ENCODE data around the gene WDR45. TPM values are rescaled to one million over a fixed set of nuclear protein-coding genes. Genes with fewer than 3 reads are reported as not detected.

Gene WDR45
- total and polyA plus RNA-seq, 2 donors (not counting 1 experiment from before 2014, with no cell fraction given), result 59.8 to 69.4 TPM

GRCh38 chrX:49059681-49060085 lies 20.0 kb downstream of the WDR45 start:
- H4K20me1 ChIP-seq (ENCODE audit: control insufficient read depth, extremely low read depth, insufficient read depth, low read length), result no peaks in the 10 kb centered on the region
- H3K9ac ChIP-seq (ENCODE audit: insufficient read depth, low read length), result no peak overlapping the region
- no peak overlapping the region for H3K4me2 ChIP-seq (ENCODE audit: extremely low read depth, insufficient read depth, low read length)
- H3K27ac ChIP-seq (ENCODE audit: insufficient read depth, low read length), result no peak overlapping the region
- no peaks in the 10 kb centered on the region for H3K36me3 ChIP-seq (ENCODE audit: control insufficient read depth, insufficient read depth, low read length)
- TF ChIP-seq CTCF (conservative IDR thresholded peaks at IDR 0.05 in 1 of 2, IDR thresholded peaks at IDR 0.05 in 1 of 2; ENCODE audit: low read depth in 1 of 2, low read length in 2 of 2), result no peak
- TF ChIP-seq EZH2 (IDR thresholded peaks at IDR 0.05; ENCODE audit: low read length, missing control alignments), result no peak
- H3K27me3 ChIP-seq (ENCODE audit: control insufficient read depth, insufficient read depth, low read length), result no peaks in the 10 kb centered on the region
- H3K9me3 ChIP-seq (ENCODE audit: control insufficient read depth, insufficient read depth, low read depth, low read length), result no peaks in the 10 kb centered on the region
- no peaks in the 10 kb centered on the region for H3K4me1 ChIP-seq (ENCODE audit: control insufficient read depth, extremely low read depth, insufficient read depth, low read length)
- no peak overlapping the region for H2AFZ ChIP-seq (ENCODE audit: low read length)
- no peaks in the 10 kb centered on the region for H3K79me2 ChIP-seq (ENCODE audit: control insufficient read depth, insufficient read depth, low read length)
- no peak for DNase-seq (ENCODE audit: low read depth in 2 of 2)
- H3K4me3 ChIP-seq (replicated peaks in 1 of 4; ENCODE audit: control extremely low read depth in 1 of 4, insufficient read depth in 1 of 4, low read depth in 3 of 4, low read length in 4 of 4), result no peak overlapping the region

- TF ChIP-seq EZH2 (IDR thresholded peaks at IDR 0.05; ENCODE audit: low read length, missing control alignments) (no peak), CTCF (conservative IDR thresholded peaks at IDR 0.05 in 1 of 2, IDR thresholded peaks at IDR 0.05 in 1 of 2; ENCODE audit: low read depth in 1 of 2, low read length in 2 of 2) (no peak)
- no peaks in the 10 kb centered on the region for H3K36me3 ChIP-seq (ENCODE audit: control insufficient read depth, insufficient read depth, low read length)
- H3K27me3 ChIP-seq (ENCODE audit: control insufficient read depth, insufficient read depth, low read length), result no peaks in the 10 kb centered on the region
- no peak overlapping the region for H3K27ac ChIP-seq (ENCODE audit: insufficient read depth, low read length)
- no peak overlapping the region for H3K4me2 ChIP-seq (ENCODE audit: extremely low read depth, insufficient read depth, low read length)
- H3K4me1 ChIP-seq (ENCODE audit: control insufficient read depth, extremely low read depth, insufficient read depth, low read length), result no peaks in the 10 kb centered on the region
- no peaks in the 10 kb centered on the region for H3K79me2 ChIP-seq (ENCODE audit: control insufficient read depth, insufficient read depth, low read length)
- H2AFZ ChIP-seq (ENCODE audit: low read length), result no peak overlapping the region
- no peaks in the 10 kb centered on the region for H4K20me1 ChIP-seq (ENCODE audit: control insufficient read depth, extremely low read depth, insufficient read depth, low read length)
- H3K9ac ChIP-seq (ENCODE audit: insufficient read depth, low read length), result no peak overlapping the region
- no peak overlapping the region for H3K4me3 ChIP-seq (replicated peaks in 1 of 4; ENCODE audit: control extremely low read depth in 1 of 4, insufficient read depth in 1 of 4, low read depth in 3 of 4, low read length in 4 of 4)
- H3K9me3 ChIP-seq (ENCODE audit: control insufficient read depth, insufficient read depth, low read depth, low read length), result no peaks in the 10 kb centered on the region
- no peak for DNase-seq (ENCODE audit: low read depth in 2 of 2)
Measured at GRCh38 chrX:49059201-49059600, 20.5 kb downstream of the WDR45 start.

- no peak for DNase-seq (ENCODE audit: low read depth in 2 of 2)
- TF ChIP-seq CTCF (conservative IDR thresholded peaks at IDR 0.05 in 1 of 2, IDR thresholded peaks at IDR 0.05 in 1 of 2; ENCODE audit: low read depth in 1 of 2, low read length in 2 of 2), result no peak
- TF ChIP-seq EZH2 (IDR thresholded peaks at IDR 0.05; ENCODE audit: low read length, missing control alignments), result no peak
Measured at GRCh38 chrX:49058794-49059193, 20.9 kb downstream of the WDR45 start, which contains the start of gene CCDC120. TSS of gene CCDC120 (plus strand) at chrX:49058999. CDS start at chrX:49062042, 3,043 bp downstream.

More at GRCh38 chrX:49058794-49059193, 20.9 kb downstream of the WDR45 start, which contains the start of gene CCDC120:
- Histone ChIP-seq H3K27ac (ENCODE audit: insufficient read depth, low read length) (no peak within 1 kb of the TSS), H3K9ac (ENCODE audit: insufficient read depth, low read length) (no peak within 1 kb of the TSS), H2AFZ (ENCODE audit: low read length) (no peak within 1 kb of the TSS), H3K27me3 (ENCODE audit: control insufficient read depth, insufficient read depth, low read length) (no peaks in the 10 kb centered on the region), H3K79me2 (ENCODE audit: control insufficient read depth, insufficient read depth, low read length) (no peaks in the 10 kb centered on the region), H3K36me3 (ENCODE audit: control insufficient read depth, insufficient read depth, low read length) (no peaks in the 10 kb centered on the region), H3K4me1 (ENCODE audit: control insufficient read depth, extremely low read depth, insufficient read depth, low read length) (no peaks in the 10 kb centered on the region), H4K20me1 (ENCODE audit: control insufficient read depth, extremely low read depth, insufficient read depth, low read length) (no peaks in the 10 kb centered on the region), H3K4me3 (replicated peaks in 1 of 4; ENCODE audit: control extremely low read depth in 1 of 4, insufficient read depth in 1 of 4, low read depth in 3 of 4, low read length in 4 of 4) (no peak within 1 kb of the TSS), H3K4me2 (ENCODE audit: extremely low read depth, insufficient read depth, low read length) (no peak within 1 kb of the TSS), H3K9me3 (ENCODE audit: control insufficient read depth, insufficient read depth, low read depth, low read length) (no peaks in the 10 kb centered on the region)

Data from fibroblast of lung (primary cell).